ENCODE measurements around the gene PPIF. TPM values are rescaled to one million over a fixed set of nuclear protein-coding genes. Genes with fewer than 3 reads are reported as not detected.
A peak's percentile ranks its signal among the peaks of the same experiment; 100 is the strongest.

Gene PPIF
- total RNA-seq, 1 donor from 2014 or later: 21.9 TPM

GRCh38 chr10:79403441-79404230, 56.4 kb downstream of the PPIF start:
- TF ChIP-seq CTCF (IDR thresholded peaks at IDR 0.05; ENCODE audit: unreplicated experiment): no peak
- peaks cover 23% of the 10 kb centered on the region for H3K27me3 Mint-ChIP-seq (ENCODE audit: unreplicated experiment)
- no peaks in the 10 kb centered on the region for H3K9me3 Mint-ChIP-seq (ENCODE audit: unreplicated experiment)
- peak overlapping the region; percentile 79 for H3K4me3 Mint-ChIP-seq (ENCODE audit: unreplicated experiment)
- H3K27ac Mint-ChIP-seq (ENCODE audit: unreplicated experiment): peak overlapping the region; percentile 100
- H3K36me3 Mint-ChIP-seq (ENCODE audit: low read depth, unreplicated experiment): peaks cover 14% of the 10 kb centered on the region
- DNase-seq (ENCODE audit: low spot score): peak; percentile 81
- H3K4me1 Mint-ChIP-seq (ENCODE audit: unreplicated experiment): peaks cover 88% of the 10 kb centered on the region

DNA sequence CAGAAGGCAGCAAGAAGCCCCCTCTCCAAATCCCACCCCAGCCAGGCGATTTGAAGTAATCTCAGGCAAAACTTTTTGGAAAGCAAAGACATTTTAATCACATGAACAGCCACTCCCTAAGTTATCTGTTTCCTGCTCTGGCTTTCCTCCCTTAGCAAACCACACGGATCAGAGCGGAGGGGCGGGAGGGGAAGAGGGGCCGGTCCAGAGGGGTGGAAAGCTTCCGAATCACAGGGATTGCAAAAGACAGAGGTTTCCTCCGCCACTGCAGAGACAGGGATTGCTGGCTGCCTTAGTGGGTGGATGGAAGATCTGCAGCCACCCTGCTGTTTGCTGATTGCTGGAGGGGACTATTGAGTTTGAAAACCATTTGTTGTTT, 57.0 kb downstream of the PPIF start:
- peak; percentile 65 for DNase-seq (ENCODE audit: low spot score)
- no peak for TF ChIP-seq CTCF (IDR thresholded peaks at IDR 0.05; ENCODE audit: unreplicated experiment)
- Mint-ChIP-seq H3K4me3 (ENCODE audit: unreplicated experiment) (no peak overlapping the region), H3K9me3 (ENCODE audit: unreplicated experiment) (no peaks in the 10 kb centered on the region), H3K36me3 (ENCODE audit: low read depth, unreplicated experiment) (peaks cover 18% of the 10 kb centered on the region), H3K27me3 (ENCODE audit: unreplicated experiment) (peaks cover 23% of the 10 kb centered on the region), H3K27ac (ENCODE audit: unreplicated experiment) (peak overlapping the region; percentile 100), H3K4me1 (ENCODE audit: unreplicated experiment) (peaks cover 89% of the 10 kb centered on the region)

GRCh38 chr10:79404690-79405131, 57.4 kb downstream of the PPIF start:
- no peaks in the 10 kb centered on the region for H3K9me3 Mint-ChIP-seq (ENCODE audit: unreplicated experiment)
- no peak for DNase-seq (ENCODE audit: low spot score)
- H3K4me3 Mint-ChIP-seq (ENCODE audit: unreplicated experiment): peak overlapping the region; percentile 88
- no peak for TF ChIP-seq CTCF (IDR thresholded peaks at IDR 0.05; ENCODE audit: unreplicated experiment)
- H3K36me3 Mint-ChIP-seq (ENCODE audit: low read depth, unreplicated experiment): peaks cover 18% of the 10 kb centered on the region
- H3K27ac Mint-ChIP-seq (ENCODE audit: unreplicated experiment): peak overlapping the region; percentile 100
- H3K27me3 Mint-ChIP-seq (ENCODE audit: unreplicated experiment): peaks cover 23% of the 10 kb centered on the region
- peaks cover 85% of the 10 kb centered on the region for H3K4me1 Mint-ChIP-seq (ENCODE audit: unreplicated experiment)

Other genes with a start within 250 kb of the PPIF start
- 60.0 TPM for gene ZCCHC24, start 98.2 kb downstream of the PPIF start, total RNA-seq (ENCODE audit: unreplicated experiment)
- 0.59 TPM for gene EIF5AL1, start 165.1 kb downstream of the PPIF start, total RNA-seq (ENCODE audit: unreplicated experiment)
- not detected for gene SFTPA2, start 212.9 kb downstream of the PPIF start, total RNA-seq (ENCODE audit: unreplicated experiment)